PC-9 (cell line): ENCODE measurements around the gene SLC6A6. TPM values are rescaled to one million over a fixed set of nuclear protein-coding genes. Genes with fewer than 3 reads are reported as not detected.

Source experiments
- BruUV-seq: library from RNA; stranded (reverse); fragments of 400-500 nt; replicated peaks from 2 replicates; lab custom pipeline; 2021; lab: Mats Ljungman, UMichigan
- CTCF ChIA-PET: fragments of 300-600 bp; sonication (Branson Sonifier 250); formaldehyde crosslinking; loops from one replicate; lab custom pipeline; 2022; ENCODE audit warnings: antibody characterized with exemption; lab: Charles Lee
- POLR2A ChIA-PET: fragments of 300-600 bp; sonication (Branson Sonifier 250); formaldehyde crosslinking; loops from one replicate; lab custom pipeline; 2022; ENCODE audit warnings: antibody characterized with exemption; ENCODE audit not compliant: unreplicated experiment; lab: Charles Lee
- DNase-seq, 2 experiments: peaks; one replicate each; pipeline versions ENCODE4 v3.0.0 to v3.0.0-alpha.2; 2015 to 2022; ENCODE audit warnings: mixed read lengths in 1 of 2
- H2AFZ ChIP-seq: fragments of 200-600 bp; sonication (generic); 2 replicates; pipeline ENCODE4 v1.8.1; 2017; ENCODE audit warnings: antibody characterized with exemption
- H3F3A ChIP-seq: fragments of 200-600 bp; sonication (generic); 2 replicates; pipeline ENCODE4 v1.8.1; 2017; ENCODE audit warnings: antibody characterized with exemption, mild to moderate bottlenecking, low read depth; ENCODE audit not compliant: insufficient read depth
- H3K27ac ChIP-seq: fragments of 200-600 bp; sonication (generic); 2 replicates; pipeline ENCODE4 v1.6.1; 2016; ENCODE audit warnings: mixed run types
- H3K27me3 ChIP-seq: fragments of 200-600 bp; sonication (generic); 2 replicates; pipeline ENCODE4 v1.6.1; 2016; ENCODE audit warnings: low read depth, mixed run types; ENCODE audit not compliant: insufficient read depth
- H3K36me3 ChIP-seq: fragments of 200-600 bp; sonication (generic); 2 replicates; pipeline ENCODE4 v1.6.1; 2016; ENCODE audit warnings: low read depth, mixed run types
- H3K4me1 ChIP-seq: fragments of 200-600 bp; sonication (generic); replicated peaks from 2 replicates; pipeline ENCODE4 v1.6.1; 2016; ENCODE audit warnings: mixed run types; ENCODE audit not compliant: insufficient read depth
- H3K4me2 ChIP-seq: fragments of 200-600 bp; sonication (generic); 2 replicates; pipeline ENCODE4 v1.6.1; 2017; ENCODE audit warnings: mixed run types
- H3K4me3 ChIP-seq: fragments of 200-600 bp; sonication (generic); 2 replicates; pipeline ENCODE4 v1.6.1; 2016; ENCODE audit warnings: mixed run types
- H3K79me2 ChIP-seq: fragments of 200-600 bp; sonication (generic); 2 replicates; pipeline ENCODE4 v1.6.1; 2017; ENCODE audit warnings: low read depth, mixed run types
- H3K9me2 ChIP-seq: fragments of 200-600 bp; sonication (generic); 2 replicates; pipeline ENCODE4 v1.8.1; 2017; ENCODE audit warnings: mild to moderate bottlenecking; ENCODE audit not compliant: insufficient read depth
- H3K9me3 ChIP-seq: fragments of 200-600 bp; sonication (generic); 2 replicates; pipeline ENCODE4 v1.8.1; 2016; ENCODE audit warnings: low read depth; ENCODE audit not compliant: insufficient read depth
- H4K20me1 ChIP-seq: fragments of 200-600 bp; sonication (generic); 2 replicates; pipeline ENCODE4 v1.8.1; 2017; ENCODE audit not compliant: insufficient read depth
- CTCF ChIP-seq: fragments of 200-600 bp; sonication (generic); conservative IDR thresholded peaks from 2 replicates; pipeline ENCODE4 v1.6.1; 2017; ENCODE audit warnings: mixed run types, antibody characterized with exemption, mild to moderate bottlenecking, moderate library complexity
- EZH2 ChIP-seq: fragments of 200-600 bp; sonication (generic); IDR thresholded peaks from 2 replicates; pipeline ENCODE4 v1.8.0; 2017; ENCODE audit warnings: antibody characterized with exemption, low read depth
- intact Hi-C: fragments of 100-400 bp; cut with micrococcal nuclease; formaldehyde crosslinking; loops from one replicate; pipeline ENCODE4 v1.10.0; 2022; ENCODE audit not compliant: unreplicated experiment
- total RNA-seq: library from RNA; stranded (reverse); gene quantifications from 2 replicates; pipeline ENCODE4 v1.2.3, GENCODE V29; 2021

The SLC6A6 gene
- total RNA-seq, 1 experiment from 2014 or later: 122 TPM

- Histone ChIP-seq H3K27me3 (no peaks in the 10 kb centered on the region; the same call in 1 of the 2 replicates), H3K9me3 (no peaks in the 10 kb centered on the region), H3K79me2 (no peaks in the 10 kb centered on the region), H4K20me1 (no peaks in the 10 kb centered on the region), H3K4me1 (no peaks in the 10 kb centered on the region), H2AFZ (no peak overlapping the region), H3K36me3 (no peaks in the 10 kb centered on the region), H3K9me2 (no peaks in the 10 kb centered on the region), H3K27ac (no peak overlapping the region), H3F3A (no peaks in the 10 kb centered on the region), H3K4me2 (no peak overlapping the region), H3K4me3 (no peak overlapping the region)
- BruUV-seq: no TSS peak
- TF ChIP-seq EZH2 (no peak), CTCF (no peak)
- ChIA-PET POLR2A (no interaction called here), CTCF (no interaction called here)
- DNase-seq: no peak
- intact Hi-C loops: no loop called here
Measured at GRCh38 chr3:14531856-14532395, 129.5 kb downstream of the SLC6A6 start.

GRCh38 chr3:14532691-14533456 lies 130.5 kb downstream of the SLC6A6 start:
- H3K4me2 ChIP-seq: peak overlapping the region; percentile 42
- H3K36me3 ChIP-seq: no peaks in the 10 kb centered on the region
- TF ChIP-seq CTCF: no peak
- no peak for TF ChIP-seq EZH2
- no peaks in the 10 kb centered on the region for H3K9me2 ChIP-seq
- H3K79me2 ChIP-seq: no peaks in the 10 kb centered on the region
- ChIA-PET CTCF (no interaction called here), POLR2A (no interaction called here)
- no peaks in the 10 kb centered on the region for H3K4me1 ChIP-seq
- H3K27me3 ChIP-seq: no peaks in the 10 kb centered on the region
- no peaks in the 10 kb centered on the region for H4K20me1 ChIP-seq
- BruUV-seq: no TSS peak
- no peak overlapping the region for H2AFZ ChIP-seq
- intact Hi-C loops: no loop called here
- no peaks in the 10 kb centered on the region for H3K9me3 ChIP-seq
- DNase-seq: peak in 1 of 2 experiments; percentile 56
- no peak overlapping the region for H3K27ac ChIP-seq
- no peaks in the 10 kb centered on the region for H3F3A ChIP-seq
- no peak overlapping the region for H3K4me3 ChIP-seq

DNA sequence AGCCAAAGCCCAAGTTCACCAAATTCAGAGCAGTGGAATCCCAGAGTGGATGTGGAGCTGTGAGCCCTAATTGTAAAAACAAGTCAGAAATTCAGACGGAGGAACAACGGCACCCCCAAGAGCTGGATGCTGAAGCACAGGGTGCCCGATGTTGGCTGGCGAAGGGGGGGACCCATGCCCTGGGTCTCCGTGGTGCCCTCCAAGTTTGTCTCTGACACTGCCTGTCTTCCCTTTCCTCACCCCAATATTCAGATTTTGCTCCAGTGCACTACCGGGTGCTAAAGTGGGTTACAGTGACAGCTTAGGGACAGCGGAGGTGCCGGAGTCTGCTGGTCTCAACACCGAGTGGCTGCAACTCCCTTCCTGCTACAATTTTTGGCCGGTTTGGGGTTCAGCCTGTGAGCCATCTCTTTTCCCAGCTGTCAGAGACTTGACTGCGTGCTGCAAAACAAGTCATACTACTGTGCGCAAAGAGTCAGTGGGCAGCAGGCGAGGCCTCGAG lies 131.1 kb downstream of the SLC6A6 start:
- Histone ChIP-seq H3K9me2 (no peaks in the 10 kb centered on the region), H3K27ac (no peak overlapping the region), H3F3A (no peaks in the 10 kb centered on the region), H4K20me1 (no peaks in the 10 kb centered on the region), H3K27me3 (no peaks in the 10 kb centered on the region), H2AFZ (no peak overlapping the region), H3K36me3 (no peaks in the 10 kb centered on the region), H3K4me2 (no peak overlapping the region), H3K4me1 (no peaks in the 10 kb centered on the region), H3K9me3 (no peaks in the 10 kb centered on the region), H3K4me3 (no peak overlapping the region), H3K79me2 (no peaks in the 10 kb centered on the region)
- CTCF ChIA-PET: no interaction called here
- intact Hi-C loops: no loop called here
- BruUV-seq: no TSS peak
- POLR2A ChIA-PET: no interaction called here
- TF ChIP-seq EZH2 (no peak), CTCF (no peak)
- no peak for DNase-seq
